Aorta (tissue), 5 donors: ENCODE results near the gene PTPN22. TPM values are rescaled to one million over a fixed set of nuclear protein-coding genes. Genes with fewer than 3 reads are reported as not detected.

Experiments used
- ATAC-seq: fragments of 200-7000 bp; cut with Tn5 transposase; one replicate; pipeline ENCODE4 v1.9.1; 2022; ENCODE audit warnings: moderate library complexity; ENCODE audit not compliant: low FRiP score
- DNase-seq, 2 donors: peaks; one replicate each; pipeline ENCODE4 v3.0.0-alpha.2; 2020
- H3K27ac ChIP-seq, 2 donors: one replicate each; pipeline ENCODE4 v1.5.1; 2013; ENCODE audit warnings: low read length in 2 of 2, mild to moderate bottlenecking in 2 of 2, moderate library complexity in 2 of 2, control low read depth in 1 of 2, inconsistent platforms in 1 of 2, low read depth in 1 of 2
- H3K27me3 ChIP-seq, 2 donors: one replicate each; pipeline ENCODE4 v1.6.1; 2013; ENCODE audit warnings: control low read depth in 1 of 2, low read length in 1 of 2, mild to moderate bottlenecking in 1 of 2, moderate library complexity in 1 of 2; ENCODE audit not compliant: insufficient read depth in 2 of 2, control insufficient read depth in 1 of 2
- H3K36me3 ChIP-seq, 2 donors: one replicate each; pipeline ENCODE4 v1.6.1; 2013; ENCODE audit warnings: control low read depth in 1 of 2, low read length in 1 of 2, mild to moderate bottlenecking in 1 of 2; ENCODE audit not compliant: insufficient read depth in 2 of 2, control insufficient read depth in 1 of 2
- H3K4me1 ChIP-seq, 2 donors: one replicate each; pipeline ENCODE4 v1.6.1; 2013; ENCODE audit warnings: low read length in 2 of 2, control low read depth in 1 of 2, mild to moderate bottlenecking in 1 of 2, moderate library complexity in 1 of 2; ENCODE audit not compliant: insufficient read depth in 2 of 2, control insufficient read depth in 1 of 2
- H3K4me3 ChIP-seq, 2 donors: one replicate each; pipeline ENCODE4 v1.5.1; 2013; ENCODE audit warnings: low read length in 2 of 2, control low read depth in 1 of 2, mild to moderate bottlenecking in 1 of 2
- H3K9me3 ChIP-seq: one replicate; pipeline ENCODE4 v1.6.1; 2013; ENCODE audit warnings: mild to moderate bottlenecking, low read length; ENCODE audit not compliant: control insufficient read depth
- whole genome bisulfite sequencing, 2 donors: extraction: QIAGEN DNeasy Blood & Tissue Kit; methylation state at CpG; one replicate each; pipeline ENCODE4 v1.1.7; 2013; 5-methylcytosine and 5-hydroxymethylcytosine counted together
- intact Hi-C, 2 donors: fragments of 100-400 bp; cut with DNase I; formaldehyde crosslinking; loops; one replicate each; pipeline versions ENCODE4 v1.14.2 to v1.15.0; 2022
- long read RNA-seq, 2 donors: library from polyadenylated mRNA; unstranded; transcript quantifications; one replicate each; pipeline ENCODE4 v2.0.0, GENCODE V29; 2020 to 2021
- polyA plus RNA-seq, 2 donors: library from polyadenylated mRNA; stranded (reverse); fragments of 200-250 nt; gene quantifications; one replicate each; pipeline ENCODE4 v1.2.3, GENCODE V29; 2013
- total RNA-seq, 2 donors: library from RNA; stranded (reverse); fragmentation: NEBNext Ultra II Directional; extraction: Animal tissue kit (Norgen Biotek cat#: 25700); gene quantifications; one replicate each; pipeline ENCODE4 v1.2.1, GENCODE V29; 2021
- donor health status: healthy with polysubstance abuse.
- donor health status: Bipolar disorder and iron deficiency.
- donor health status: DM: no; HTN: no; CAD: no.
- donor health status: DM: no; HTN: no; CAD: no.
- donor health status: DM: yes; HTN: yes; CAD: no.

The PTPN22 gene
- total RNA-seq (1 to 10 TPM; 4.7 to 6.7 TPM), polyA plus RNA-seq (under 1 TPM; 0.50 to 0.59 TPM)
- long read RNA-seq, donor 1, partial matches to known transcripts, result 4 of 5 reads
- long read RNA-seq, donor 1, other reads (novel, unspliced or antisense), result 0 of 5 reads
- long read RNA-seq, donor 2, partial matches to known transcripts, result 0 of 3 reads
- long read RNA-seq, donor 2, other reads (novel, unspliced or antisense), result 3 of 3 reads

- no peaks in the 10 kb centered on the region for H3K27me3 ChIP-seq
- 67 to 75% methylated on average over 4 of the region's 4 CpGs for WGBS, 2 donors
- DNase-seq (peak in 1 of 2 donors; percentile 68), ATAC-seq (peak; percentile 73)
- H3K9me3 ChIP-seq, result no peaks in the 10 kb centered on the region
- H3K4me3 ChIP-seq, result no peak within 1 kb of the TSS
- H3K4me1 ChIP-seq, result no peaks in the 10 kb centered on the region
- H3K36me3 ChIP-seq, result no peaks in the 10 kb centered on the region
- H3K27ac ChIP-seq, result no peak within 1 kb of the TSS
- intact Hi-C loops, result no loop called here
Measured at GRCh38 chr1:113871597-113872113, at the start of gene PTPN22. Gene PTPN22, minus strand, starts transcription at chr1:113871712.

- Histone ChIP-seq H3K27ac (no peak overlapping the region), H3K4me1 (no peaks in the 10 kb centered on the region), H3K36me3 (no peaks in the 10 kb centered on the region), H3K9me3 (no peaks in the 10 kb centered on the region), H3K4me3 (no peak overlapping the region), H3K27me3 (no peaks in the 10 kb centered on the region)
- intact Hi-C loops, result no loop called here
- DNase-seq, result no peak
- ATAC-seq, result no peak
Measured at GRCh38 chr1:113918243-113918642, 46.7 kb upstream of the PTPN22 start.

- Histone ChIP-seq H3K4me1 (peaks cover 0 to 2% of the 10 kb centered on the region in 2 donors), H3K27ac (no peak overlapping the region), H3K36me3 (no peaks in the 10 kb centered on the region), H3K9me3 (no peaks in the 10 kb centered on the region), H3K4me3 (no peak overlapping the region), H3K27me3 (no peaks in the 10 kb centered on the region)
- WGBS, 2 donors, result 89% methylated on average over 2 of the region's 2 CpGs
- intact Hi-C loops, result no loop called here
- ATAC-seq (no peak), DNase-seq (no peak)
Measured at GRCh38 chr1:113917400-113918082, 46.0 kb upstream of the PTPN22 start.

GRCh38 chr1:113916974-113917373, 45.5 kb upstream of the PTPN22 start:
- intact Hi-C loops, result no loop called here
- no peaks in the 10 kb centered on the region for H3K27me3 ChIP-seq
- no peak overlapping the region for H3K4me3 ChIP-seq
- H3K27ac ChIP-seq, result no peak overlapping the region
- no peaks in the 10 kb centered on the region for H3K9me3 ChIP-seq
- no peaks in the 10 kb centered on the region for H3K36me3 ChIP-seq
- no peak for DNase-seq
- 95 to 97% methylated on average over 5 of the region's 5 CpGs for WGBS, 2 donors
- peaks cover 0 to 2% of the 10 kb centered on the region in 2 donors for H3K4me1 ChIP-seq
- no peak for ATAC-seq

- WGBS, 2 donors, result 86% methylated on average over 5 of the region's 5 CpGs
- Histone ChIP-seq H3K36me3 (no peaks in the 10 kb centered on the region), H3K9me3 (no peaks in the 10 kb centered on the region), H3K27me3 (no peaks in the 10 kb centered on the region), H3K27ac (no peak overlapping the region), H3K4me3 (no peak overlapping the region), H3K4me1 (peaks cover 0 to 2% of the 10 kb centered on the region in 2 donors)
- no peak for DNase-seq
- no peak for ATAC-seq
- intact Hi-C loops, result loop anchor here in 1 of 2 donors (2.0 kb wide), 1 partner anchor 15 kb away; the partner anchor contains the start of gene HIPK1
Measured at GRCh38 chr1:113913887-113914664, 42.6 kb upstream of the PTPN22 start.

- Histone ChIP-seq H3K27me3 (no peaks in the 10 kb centered on the region), H3K36me3 (peaks cover 0 to 2% of the 10 kb centered on the region in 2 donors), H3K4me3 (no peak overlapping the region), H3K27ac (no peak overlapping the region), H3K9me3 (no peaks in the 10 kb centered on the region), H3K4me1 (peaks cover 0 to 2% of the 10 kb centered on the region in 2 donors)
- 58 to 61% methylated on average over 3 of the region's 3 CpGs for WGBS, 2 donors
- intact Hi-C loops, result loop anchor here in 1 of 2 donors (2.0 kb wide), 1 partner anchor 16 kb away; the partner anchor contains the start of gene HIPK1
- DNase-seq (no peak), ATAC-seq (no peak)
Measured at GRCh38 chr1:113913312-113913668, 41.8 kb upstream of the PTPN22 start.

GRCh38 chr1:113912594-113913311, 41.2 kb upstream of the PTPN22 start:
- no peaks in the 10 kb centered on the region for H3K9me3 ChIP-seq
- DNase-seq, result no peak
- ATAC-seq, result peak; percentile 46
- intact Hi-C loops, result loop anchor here in 1 of 2 donors (2.0 kb wide), 1 partner anchor 16 kb away; the partner anchor contains the start of gene HIPK1
- peaks cover 0 to 2% of the 10 kb centered on the region in 2 donors for H3K36me3 ChIP-seq
- peak overlapping the region in 1 of 2 donors; percentile 30 for H3K27ac ChIP-seq
- H3K4me1 ChIP-seq, result peaks cover 0 to 2% of the 10 kb centered on the region in 2 donors
- H3K27me3 ChIP-seq, result no peaks in the 10 kb centered on the region
- H3K4me3 ChIP-seq, result no peak overlapping the region
- WGBS, 2 donors, result 31 to 42% methylated on average over 6 of the region's 6 CpGs

- no peaks in the 10 kb centered on the region for H3K9me3 ChIP-seq
- peak in 1 of 2 donors; percentile 81 for DNase-seq
Measured at GRCh38 chr1:113905435-113905861, 33.9 kb upstream of the PTPN22 start.

More at GRCh38 chr1:113905435-113905861, 33.9 kb upstream of the PTPN22 start:
- WGBS, 2 donors, result 0% methylated on average over 17 of the region's 17 CpGs
- peak overlapping the region; percentile 38 to 65 for H3K4me3 ChIP-seq
- peaks cover 0 to 2% of the 10 kb centered on the region in 2 donors for H3K36me3 ChIP-seq
- peaks cover 0 to 4% of the 10 kb centered on the region in 2 donors for H3K4me1 ChIP-seq
- intact Hi-C loops, result loop anchor here (1.0 kb wide), 2 partner anchors 24 to 25 kb away; partner anchors contain the start of gene HIPK1 (in 1 of the 2)
- no peaks in the 10 kb centered on the region for H3K27me3 ChIP-seq
- H3K27ac ChIP-seq, result peak overlapping the region in 1 of 2 donors; percentile 73
- ATAC-seq, result peak; percentile 2
